Superior temporal gyrus (tissue), 1 donor: ENCODE measurements around the gene DCK.
"Not testable (repeated sequence)": the region's sequence is repeated elsewhere in the genome, so short reads cannot be mapped to it uniquely, and the experiment has no call there.

Source experiments
- DNase-seq: peaks from one replicate; pipeline ENCODE4 v3.0.0-alpha.2; 2016; ENCODE audit errors: extremely low spot score

The DCK gene

DNA sequence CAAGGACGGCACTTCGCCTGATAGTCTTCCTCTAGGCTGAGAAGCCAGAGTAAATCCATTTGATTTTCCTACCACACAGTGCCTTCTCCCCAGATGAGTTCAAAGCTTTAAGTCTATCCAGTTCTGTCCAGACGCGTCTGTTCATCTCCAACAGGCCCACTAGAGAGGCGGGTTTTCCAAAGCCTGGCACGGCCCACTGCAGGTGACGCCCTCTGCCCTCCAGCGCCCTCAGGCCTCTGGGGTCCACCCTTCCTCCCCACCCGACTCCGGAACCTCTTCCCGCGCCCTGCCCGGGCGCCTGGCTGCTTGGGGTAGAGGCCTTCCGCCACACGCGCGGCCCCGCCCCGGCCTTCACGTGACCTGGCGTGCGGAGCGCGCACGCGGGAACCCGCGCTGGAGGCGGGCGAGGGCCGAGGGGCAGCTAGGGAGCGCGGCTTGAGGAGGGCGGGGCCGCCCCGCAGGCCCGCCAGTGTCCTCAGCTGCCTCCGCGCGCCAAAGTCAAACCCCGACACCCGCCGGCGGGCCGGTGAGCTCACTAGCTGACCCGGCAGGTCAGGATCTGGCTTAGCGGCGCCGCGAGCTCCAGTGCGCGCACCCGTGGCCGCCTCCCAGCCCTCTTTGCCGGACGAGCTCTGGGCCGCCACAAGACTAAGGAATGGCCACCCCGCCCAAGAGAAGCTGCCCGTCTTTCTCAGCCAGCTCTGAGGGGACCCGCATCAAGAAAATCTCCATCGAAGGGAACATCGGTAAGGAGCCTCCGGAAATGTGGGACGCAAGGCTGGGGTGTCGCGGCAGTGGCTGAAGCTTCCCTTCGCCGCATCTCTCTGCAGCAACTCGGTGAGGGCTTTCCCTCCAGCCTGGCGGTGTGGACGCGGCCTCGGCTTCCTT is at the start of gene DCK:
Gene DCK, plus strand, starts transcription at position 469 of the 888 bp plus-strand sequence. Its CDS starts 187 bp downstream, at position 656.
- peak; percentile 86 for DNase-seq

DNA sequence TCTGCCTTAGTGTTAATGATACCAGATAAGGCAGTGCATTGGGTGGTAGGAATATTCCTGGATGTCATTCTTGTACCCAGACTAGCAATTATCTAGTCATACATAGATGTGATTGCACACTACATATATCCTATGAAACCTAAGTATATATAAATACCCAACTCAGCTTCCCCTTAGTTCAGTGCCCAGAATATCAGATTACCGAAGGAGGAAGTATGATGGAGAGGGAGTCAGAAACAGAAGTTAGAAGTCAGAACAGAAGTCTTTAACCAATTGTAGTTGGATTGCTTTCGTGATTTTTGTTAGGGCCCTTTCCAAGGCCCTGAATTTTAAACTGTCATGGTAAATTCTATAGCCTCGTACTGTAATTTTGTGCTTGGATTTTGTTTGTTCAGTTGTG is 48.4 kb upstream of the DCK start:
- no peak for DNase-seq

DNA sequence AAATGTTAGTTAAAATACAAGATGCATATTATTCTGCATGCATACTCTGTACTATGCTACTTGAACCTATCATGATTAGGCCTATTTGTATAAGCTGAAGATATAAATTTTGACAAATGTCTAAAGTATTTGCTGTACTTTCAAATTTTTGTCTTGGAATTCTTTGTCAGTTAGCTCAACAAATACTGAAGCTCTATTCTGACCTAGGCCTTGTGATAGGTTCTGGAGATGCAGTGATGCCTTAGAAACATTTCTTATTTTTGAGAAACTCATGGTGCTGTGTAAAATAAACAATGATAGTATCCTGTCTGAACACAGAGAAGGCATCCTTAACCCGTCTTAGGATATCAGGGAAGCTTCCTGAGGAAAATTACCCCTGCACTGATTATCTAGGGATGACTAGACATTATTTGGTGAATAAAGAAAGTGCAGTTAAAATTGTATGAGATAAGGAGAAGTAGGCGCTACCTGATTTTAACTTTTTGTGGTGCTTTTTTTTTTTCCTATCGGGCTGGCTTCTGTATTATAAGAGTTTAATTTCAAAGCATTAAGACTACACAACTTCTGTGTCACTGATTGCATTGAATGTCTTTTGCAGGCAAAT is 47.9 kb upstream of the DCK start:
- DNase-seq = no peak

DNA sequence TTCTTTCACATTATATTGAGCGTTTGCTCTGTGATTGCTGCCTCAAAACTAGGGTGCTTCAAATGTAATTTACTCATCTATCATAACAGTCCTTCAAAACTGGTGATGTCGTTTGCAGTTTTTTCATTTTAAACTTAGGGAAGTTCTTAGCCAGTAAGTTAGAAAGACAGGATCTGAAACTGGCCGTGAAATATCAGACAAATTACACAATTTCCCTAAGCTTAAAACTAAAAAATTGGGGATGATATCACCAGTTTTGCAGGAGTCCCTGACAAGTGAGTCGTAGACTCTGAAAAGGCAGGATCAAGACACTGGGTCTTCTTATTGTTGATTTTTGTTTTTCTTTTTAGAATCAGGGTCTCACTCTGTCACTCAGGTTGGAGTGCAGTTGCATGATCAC is 46.5 kb upstream of the DCK start:
- DNase-seq = no peak

DNA sequence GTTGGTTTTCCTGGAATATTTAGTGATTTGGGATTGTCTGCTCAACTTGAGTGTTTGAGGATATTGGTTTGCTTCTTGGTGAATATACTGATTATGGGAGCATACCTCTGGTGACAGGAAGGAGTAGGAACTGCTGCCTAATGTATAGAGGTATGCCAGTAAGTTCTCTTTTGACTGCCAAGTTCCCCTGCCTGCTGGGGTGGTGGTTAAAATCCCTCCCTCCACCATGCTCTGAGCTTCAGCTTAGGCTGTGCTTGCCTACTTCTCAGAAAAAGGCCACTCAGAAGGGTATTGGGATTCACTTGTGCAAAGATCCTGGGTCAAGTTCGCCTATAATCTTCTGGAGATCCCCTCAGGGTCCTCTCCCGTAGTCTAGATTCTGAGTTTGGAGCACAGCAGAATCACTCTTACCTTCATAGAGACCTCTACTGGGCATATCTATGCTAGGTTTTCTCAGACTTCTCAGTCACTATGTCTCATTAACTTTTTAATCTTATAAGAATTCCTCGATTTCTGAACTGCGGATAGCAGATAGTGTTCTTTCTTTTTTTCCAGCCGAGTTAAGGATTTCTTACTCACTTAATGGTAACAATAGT is 44.7 kb upstream of the DCK start:
- no peak for DNase-seq

DNA sequence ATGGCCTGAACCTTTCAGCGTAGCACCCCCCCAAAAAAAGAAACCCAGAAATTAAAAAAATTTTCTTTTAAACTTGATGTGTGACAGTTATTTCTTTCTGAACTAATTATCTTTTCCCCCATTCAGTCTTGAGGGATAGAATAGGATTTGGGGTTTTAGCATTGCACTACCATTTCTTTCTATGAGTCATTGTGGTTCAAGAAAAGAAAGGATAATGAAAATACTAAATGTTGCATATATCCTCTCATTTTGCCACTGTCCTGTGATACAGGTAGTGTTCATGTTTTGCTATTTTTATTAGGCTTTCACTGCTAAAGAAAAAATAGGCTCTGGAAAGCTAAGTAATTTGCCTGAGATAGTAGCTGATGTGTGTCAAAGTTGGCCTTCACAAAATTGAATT is 39.4 kb upstream of the DCK start:
- no peak for DNase-seq

DNA sequence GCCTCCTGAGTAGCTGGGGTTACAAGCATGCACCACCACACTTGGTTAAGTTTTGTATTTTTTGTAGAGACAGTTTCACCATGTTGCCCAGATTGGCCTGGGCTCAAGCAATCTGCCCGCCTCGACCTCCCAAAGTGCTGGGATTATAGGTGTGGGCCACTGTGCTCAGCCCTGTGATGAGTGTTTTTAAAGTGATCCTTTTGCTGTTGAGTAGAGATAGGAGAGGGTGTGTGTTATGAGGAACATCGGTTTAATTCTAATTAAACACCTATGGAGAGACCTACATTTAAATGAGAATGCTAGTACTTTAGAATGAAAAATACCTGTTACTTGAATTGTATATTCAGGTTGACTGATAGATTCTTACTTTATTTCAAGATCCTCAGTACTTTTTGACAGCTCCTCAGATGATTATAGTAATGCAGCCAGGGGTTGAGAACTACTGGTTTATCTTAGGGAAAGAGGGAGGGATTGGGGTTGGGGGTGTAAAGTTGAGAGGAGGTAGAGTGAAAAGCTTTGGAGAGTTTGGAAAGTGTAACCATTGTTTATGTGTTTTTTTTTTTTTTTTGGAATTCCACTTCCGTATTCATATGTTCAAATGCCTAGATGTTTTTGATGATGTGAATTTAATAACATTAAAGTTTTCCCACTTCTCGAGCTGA is 36.8 kb upstream of the DCK start:
- no peak for DNase-seq

DNA sequence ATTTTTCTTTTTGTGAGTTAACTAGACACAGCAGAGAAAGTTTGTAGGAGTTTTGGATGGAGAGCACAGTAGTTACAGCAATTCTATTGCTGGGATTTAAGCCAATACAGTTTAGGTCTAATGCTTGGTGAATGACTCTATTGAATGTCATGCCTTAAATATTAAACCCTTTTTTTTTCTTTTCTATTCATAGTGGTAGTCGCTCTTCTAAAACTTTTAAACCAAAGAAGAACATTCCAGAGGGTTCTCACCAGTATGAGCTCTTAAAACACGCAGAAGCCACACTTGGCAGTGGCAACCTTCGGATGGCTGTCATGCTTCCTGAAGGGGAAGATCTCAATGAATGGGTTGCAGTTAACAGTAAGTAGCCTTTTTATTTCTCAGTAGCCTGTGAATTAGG is 34.8 kb upstream of the DCK start:
- no peak for DNase-seq

DNA sequence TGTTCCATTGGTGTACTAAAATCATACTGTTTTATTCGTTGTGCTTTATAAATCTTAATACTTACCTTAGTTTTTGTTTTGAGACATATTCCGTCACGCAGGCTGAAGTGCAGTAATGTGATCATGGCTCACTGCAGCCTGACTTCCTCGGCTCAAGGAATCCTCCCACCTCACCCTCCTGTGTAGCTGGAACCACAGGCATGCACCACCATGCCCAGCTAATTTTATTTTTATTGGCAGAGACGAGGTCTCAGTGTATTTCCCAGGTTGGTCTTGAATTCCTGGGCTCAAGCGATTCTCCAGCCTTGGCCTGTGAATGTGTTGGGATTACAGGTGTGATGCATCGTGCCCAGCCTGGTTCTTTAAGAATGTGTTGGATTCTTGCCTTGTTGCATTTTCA is 24.4 kb upstream of the DCK start:
- DNase-seq = no peak

DNA sequence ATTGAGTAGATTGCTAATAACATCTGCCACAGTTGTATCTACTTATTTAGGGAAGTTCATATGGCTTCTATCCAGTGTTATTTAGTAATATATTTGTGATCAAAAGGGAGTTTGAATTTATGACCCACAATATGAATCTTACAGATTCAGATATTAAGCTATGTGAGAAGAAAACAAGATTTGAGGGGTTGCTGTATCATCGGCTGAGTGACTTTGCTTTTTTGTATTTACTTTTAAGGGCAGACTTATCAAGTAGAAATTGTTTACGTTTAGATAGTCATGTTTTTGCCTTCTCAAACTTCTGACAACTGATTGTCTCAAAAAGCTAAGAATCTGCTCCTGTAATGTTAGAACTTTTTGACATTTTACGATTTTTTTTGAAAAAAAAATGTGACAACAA is 17.2 kb upstream of the DCK start:
- DNase-seq = no peak

DNA sequence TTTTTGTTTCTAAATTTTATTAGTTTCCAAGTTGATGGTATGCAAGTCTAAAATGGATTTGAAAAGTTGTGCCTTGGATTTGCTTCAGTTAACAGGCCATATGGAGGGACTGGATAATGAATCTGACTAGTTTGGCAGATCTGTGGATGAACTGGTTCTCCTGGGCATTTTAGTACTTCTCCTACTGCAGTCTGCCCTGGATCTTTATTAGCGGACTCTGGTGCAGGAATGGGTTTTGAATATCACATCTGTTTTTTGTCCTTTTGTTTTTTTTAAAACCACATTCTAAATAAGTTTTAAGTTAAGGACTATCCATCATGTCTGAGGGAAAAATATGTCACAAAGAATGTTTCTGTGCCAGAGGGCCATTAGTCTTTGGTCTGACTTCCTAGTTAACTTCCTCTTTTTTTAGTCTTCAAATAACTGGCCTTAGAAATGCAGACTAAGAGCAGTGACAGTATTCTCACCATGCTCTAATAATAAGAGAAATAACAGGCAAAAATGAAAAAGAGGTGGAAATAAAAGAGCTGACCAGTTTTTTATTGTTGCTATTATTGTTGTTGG is 13.9 kb upstream of the DCK start:
- DNase-seq = no peak

DNA sequence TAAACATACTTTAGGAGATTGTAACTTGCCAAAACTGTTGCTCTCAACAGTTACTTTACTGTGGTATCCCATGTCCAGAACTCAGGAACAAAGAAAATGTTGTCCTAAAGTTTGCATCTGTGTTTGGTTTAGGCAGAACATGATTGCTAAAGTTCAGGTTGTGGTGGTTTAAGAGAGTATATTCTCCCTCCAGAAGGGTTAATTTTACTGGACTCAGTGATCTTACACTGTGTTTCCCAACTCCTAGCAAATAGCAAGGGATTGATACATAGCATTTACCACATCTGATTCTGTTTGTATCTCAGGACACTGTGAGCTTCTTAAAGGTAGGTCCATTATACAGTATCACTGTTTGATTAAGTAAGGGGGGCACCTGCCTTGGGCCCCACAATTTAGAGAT is 13.3 kb upstream of the DCK start:
- no peak for DNase-seq

DNA sequence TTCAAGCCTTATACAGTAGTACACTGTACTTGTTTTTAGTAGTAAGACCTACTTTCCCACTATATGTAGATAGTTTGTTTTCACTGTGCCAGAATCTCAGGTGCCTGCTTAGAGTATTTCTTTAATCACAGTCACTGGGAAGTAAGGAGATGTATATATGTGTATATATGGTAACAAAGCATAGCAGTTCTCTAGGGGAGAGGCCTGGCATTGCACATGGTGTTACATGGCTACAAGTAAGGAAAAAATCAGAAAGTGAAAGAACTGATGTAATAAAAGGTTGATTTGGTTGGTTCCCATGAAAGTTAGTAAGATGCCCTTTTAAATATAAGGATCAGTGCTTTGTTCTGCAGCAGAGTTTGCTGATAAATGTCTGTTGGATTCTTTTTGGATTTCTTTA is 9.3 kb upstream of the DCK start:
- no peak for DNase-seq

DNA sequence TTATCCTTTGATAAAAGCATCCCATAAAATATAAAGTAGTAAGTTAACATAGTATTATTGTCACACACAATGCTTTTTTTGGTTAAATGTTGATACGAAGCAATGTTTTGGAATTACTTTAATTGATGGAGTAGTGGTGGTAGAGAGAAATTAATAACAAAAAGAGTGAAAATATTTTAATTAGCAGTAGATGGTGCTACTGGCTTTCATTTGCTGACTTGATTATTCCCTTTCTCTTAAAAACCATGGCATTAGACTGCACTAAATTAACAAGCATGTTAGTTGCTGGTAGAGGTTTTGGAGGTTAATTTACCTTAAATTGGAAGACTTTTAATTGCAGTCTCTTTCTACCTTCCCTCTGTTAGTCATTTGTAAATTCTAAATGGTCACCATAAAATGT is 8.9 kb upstream of the DCK start:
- no peak for DNase-seq

DNA sequence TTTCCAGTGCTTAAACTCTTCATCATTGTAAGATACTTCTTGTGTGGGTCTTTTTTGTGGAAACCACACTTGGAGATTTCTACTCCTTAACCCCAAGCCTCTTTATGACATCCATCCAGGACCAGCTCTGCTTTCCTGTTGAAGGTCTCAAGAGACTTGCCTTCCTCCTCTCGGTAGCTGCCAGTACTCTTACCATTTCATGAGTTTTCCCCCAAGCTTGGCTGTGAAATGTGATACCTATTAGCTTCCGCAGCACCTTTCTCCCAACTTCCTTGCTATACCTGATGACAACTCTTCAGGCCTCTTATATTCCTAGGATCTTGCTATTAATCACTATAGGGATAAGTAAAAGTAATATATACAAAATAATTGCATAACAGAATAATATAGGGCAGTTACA is 1.9 kb upstream of the DCK start:
- DNase-seq = no peak

DNA sequence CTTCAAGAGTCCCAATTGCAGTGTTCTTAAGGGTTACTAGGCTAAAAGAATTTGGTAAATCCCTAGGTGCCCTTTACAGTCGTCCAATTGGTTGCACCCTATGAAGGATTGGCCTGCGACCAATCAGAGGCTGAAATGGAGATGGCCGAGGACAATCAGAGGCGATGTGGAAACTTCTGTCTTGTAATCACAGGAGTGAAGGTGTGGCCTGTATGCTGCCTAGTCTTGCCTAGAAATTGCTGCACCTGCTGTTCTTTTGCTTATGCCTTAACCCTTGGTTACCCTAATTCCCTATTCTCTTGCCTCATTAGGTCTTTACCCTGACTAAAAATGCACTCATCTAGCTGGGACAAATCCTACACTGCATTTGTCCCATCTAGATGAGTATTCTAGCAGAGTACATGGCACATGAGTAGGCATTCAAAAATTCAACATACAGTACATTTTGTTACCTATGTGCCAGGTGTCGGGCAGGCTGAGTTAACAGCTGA is 1.0 kb upstream of the DCK start:
- no peak for DNase-seq

DNA sequence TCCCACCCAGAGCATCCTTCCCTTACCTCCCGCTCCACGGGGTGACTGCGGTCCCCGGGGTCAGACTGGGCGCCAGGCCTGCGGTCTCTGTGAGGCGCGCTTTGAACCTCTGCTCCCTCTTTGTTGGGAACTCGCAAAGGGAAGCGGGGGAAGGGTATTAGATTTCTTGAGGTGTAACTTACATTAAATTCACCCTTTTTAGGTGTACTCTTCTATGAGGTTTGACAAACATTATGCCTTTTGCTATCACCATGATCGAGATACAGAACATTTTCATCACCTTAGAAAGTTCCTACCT is 569 bp downstream of the DCK start:
- no peak for DNase-seq

DNA sequence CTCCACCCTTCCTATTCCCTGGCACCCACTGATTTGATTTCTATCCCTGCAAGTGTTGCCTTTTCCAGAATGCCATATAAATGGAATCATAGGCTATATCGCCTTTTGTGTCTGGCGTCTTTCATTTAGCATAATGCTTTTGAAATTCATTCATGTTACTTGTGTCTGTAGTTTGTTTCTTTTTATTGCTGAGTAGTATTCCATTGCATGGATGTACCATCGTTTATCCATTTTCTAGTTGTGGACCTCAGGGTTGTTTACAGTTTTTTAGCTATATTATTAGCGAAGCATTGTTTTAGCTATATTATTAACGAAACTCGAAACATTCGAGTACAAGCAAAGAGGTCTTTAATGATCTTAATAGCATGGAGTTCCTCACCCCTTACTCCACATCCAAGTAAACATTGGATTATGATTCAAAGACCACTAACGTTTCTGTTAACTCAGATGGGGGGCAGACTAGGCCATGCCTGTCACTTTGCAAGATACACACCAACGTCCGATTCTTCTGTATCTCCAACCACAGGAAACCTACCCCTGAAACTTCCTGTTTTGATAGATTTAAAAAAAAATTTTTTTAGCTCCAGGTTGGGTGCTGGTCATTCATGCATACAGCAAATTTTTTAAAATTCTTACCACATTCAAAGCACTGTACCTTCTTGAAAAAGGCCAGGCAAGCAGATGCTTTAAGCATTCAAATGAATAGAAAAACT is 1.1 kb downstream of the DCK start:
- no peak for DNase-seq

DNA sequence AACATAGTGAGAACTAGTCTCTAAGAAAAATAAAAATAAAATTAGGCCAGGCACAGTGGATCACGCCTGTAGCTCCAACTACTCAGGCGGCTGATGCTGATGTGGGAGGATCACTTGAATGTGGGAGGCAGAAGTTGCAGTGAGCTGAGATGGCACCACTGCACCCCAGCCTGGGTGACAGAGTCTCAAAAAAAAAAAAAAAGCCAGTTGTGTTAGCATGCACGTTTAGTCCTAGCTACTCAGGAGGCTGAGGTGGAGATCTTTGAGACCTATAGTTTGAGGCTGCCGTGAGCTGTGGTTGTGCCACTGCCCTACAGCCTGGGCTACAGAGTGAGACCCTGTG is 2.5 kb downstream of the DCK start:
- no peak for DNase-seq

DNA sequence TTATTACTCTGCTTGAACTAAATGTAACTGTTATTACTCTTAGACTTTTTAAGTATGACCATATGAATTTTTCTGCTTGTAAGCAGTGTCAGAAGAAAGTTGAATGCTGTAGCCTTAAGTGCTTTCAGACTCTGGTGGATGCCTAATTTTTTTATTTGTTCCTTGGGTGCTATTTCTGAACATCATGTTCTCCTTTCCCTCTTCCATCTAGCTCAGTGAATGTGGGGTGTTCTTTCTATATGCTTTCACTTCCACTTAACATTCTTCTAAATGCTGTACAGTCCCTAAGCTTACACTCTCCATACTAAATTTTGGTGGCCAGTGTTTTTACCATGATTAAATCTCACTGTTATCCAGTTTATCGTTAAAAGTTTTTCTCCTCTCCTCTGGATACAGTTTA is 3.6 kb downstream of the DCK start:
- DNase-seq = no peak

DNA sequence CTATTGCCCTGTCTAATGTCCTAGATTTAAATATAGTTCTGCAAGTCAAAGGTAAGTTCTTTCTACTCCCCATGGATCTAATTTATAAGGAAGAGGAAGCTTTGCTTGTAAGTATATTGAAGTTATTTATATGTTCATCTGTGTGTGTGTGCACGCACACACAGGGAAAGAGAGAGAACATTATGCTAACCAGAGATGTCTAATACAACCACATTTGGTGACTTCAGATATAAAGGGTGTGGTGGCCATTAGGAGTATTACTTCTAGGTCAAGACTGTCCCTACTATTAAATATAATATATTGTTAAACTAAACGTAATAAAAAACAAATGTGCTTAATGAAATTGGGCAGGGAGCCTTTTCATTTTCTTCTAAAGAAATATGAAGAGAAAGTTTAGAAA is 4.1 kb downstream of the DCK start:
- no peak for DNase-seq

DNA sequence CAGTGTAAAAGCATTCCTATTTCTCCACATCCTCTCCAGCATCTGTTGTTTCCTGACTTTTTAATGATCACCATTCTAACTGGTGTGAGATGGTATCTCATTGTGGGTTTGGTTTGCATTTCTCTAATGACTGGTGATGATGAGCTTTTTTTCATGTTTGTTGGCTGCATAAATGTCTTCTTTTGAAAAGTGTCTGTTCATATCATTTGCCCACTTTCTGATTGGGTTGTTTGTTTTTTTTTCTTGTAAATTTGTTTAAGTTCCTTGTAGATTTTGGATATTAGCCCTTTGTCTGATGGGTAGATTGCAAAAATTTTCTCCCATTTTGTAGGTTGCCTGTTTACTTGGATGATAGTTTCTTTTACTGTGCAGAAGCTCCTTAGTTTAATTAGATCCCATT is 6.2 kb downstream of the DCK start:
- not testable (repeated sequence) for DNase-seq
